GM12865 (cell line): ENCODE measurements around the gene NUMA1.

Source experiments
- DNase-seq: peaks from one replicate; pipeline ENCODE4 v3.0.0; 2010; ENCODE audit warnings: low read depth
- H3K4me3 ChIP-seq: 2 replicates; pipeline ENCODE4 v1.5.1; 2011; ENCODE audit warnings: mild to moderate bottlenecking, low read depth, low read length, control low read depth
- CTCF ChIP-seq: IDR thresholded peaks from 2 replicates; pipeline ENCODE4 v1.5.1; 2011; ENCODE audit warnings: low read length, control low read depth, low read depth, inconsistent platforms; ENCODE audit not compliant: insufficient read depth; ENCODE audit errors: missing control alignments

NUMA1 gene

DNA sequence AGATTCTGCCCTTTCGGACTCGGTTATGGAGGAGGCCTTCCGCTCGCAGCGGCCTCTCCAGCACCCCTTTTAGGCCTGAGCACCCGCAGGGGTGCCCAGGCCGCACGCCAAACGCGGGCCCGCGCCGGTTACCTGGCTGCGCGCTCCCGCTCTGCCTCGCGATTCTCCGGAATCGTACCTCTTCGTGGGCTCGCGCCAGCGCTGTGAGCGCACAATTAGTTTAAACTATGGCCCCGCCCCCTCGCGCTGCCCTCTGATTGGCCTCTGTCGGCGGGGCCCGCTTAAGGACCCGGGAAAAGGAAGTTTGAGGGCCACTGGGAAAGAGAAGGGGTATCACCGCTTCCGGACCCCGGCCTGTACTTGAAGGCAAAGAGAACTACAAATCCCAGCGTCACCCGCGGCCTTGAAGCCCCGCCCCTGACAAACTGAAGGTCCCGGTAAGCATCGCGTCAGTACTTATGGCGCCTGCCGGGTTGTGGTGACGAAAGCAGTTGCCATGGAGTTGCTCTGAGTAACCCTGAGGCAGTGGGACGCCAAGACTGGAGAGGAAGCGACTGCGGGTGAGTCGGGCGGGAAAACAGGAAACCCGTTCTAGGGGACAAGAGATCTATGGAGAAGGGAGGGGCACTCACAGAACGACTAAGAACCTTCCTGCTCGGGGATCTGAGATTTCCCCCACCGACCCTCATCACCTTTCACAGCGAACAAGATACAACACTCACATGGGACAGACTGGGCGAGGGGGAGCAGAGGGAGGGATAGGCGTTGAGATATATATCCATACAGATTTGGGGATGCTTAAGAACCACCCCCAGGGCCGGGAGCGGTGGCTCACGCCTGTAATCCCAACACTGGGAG lies at the start of gene NUMA1, which contains the start of gene LRRC51:
Gene NUMA1 (minus strand): TSS at position 217 of the 858 bp plus-strand sequence. CDS start 44,599 bp downstream, outside the sequence.
Gene LRRC51 (plus strand): TSS at position 525 of the 858 bp plus-strand sequence. CDS start 8,234 bp downstream, outside the sequence.
- H3K4me3 ChIP-seq: peak within 1 kb of the TSS; percentile 88
- TF ChIP-seq CTCF: no peak
- DNase-seq: peak; percentile 100

DNA sequence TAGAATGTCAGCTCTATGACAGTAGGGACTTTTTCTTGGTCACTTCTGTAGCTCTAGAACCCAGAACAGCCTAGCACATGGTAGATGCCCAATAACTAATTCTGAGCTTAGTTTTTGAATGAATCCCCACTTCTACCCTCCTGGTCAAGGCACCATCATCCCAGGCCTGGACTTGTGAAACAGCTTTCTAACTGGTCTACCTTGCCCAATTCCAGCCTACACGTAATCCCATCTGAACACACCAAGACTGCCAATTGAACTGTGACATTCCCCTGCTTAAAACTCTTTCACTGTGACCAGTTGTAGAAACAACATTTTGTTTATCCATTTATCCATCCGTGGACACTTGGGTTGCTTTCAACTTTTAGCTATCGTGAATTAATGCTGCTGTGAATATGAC lies 49.0 kb upstream of the NUMA1 start:
- H3K4me3 ChIP-seq: no peak overlapping the region
- DNase-seq: no peak
- TF ChIP-seq CTCF: no peak

- DNase-seq: no peak
- H3K4me3 ChIP-seq: no peak overlapping the region
- no peak for TF ChIP-seq CTCF
Observed at GRCh38 chr11:72127923-72128322, 47.6 kb upstream of the NUMA1 start.

DNA sequence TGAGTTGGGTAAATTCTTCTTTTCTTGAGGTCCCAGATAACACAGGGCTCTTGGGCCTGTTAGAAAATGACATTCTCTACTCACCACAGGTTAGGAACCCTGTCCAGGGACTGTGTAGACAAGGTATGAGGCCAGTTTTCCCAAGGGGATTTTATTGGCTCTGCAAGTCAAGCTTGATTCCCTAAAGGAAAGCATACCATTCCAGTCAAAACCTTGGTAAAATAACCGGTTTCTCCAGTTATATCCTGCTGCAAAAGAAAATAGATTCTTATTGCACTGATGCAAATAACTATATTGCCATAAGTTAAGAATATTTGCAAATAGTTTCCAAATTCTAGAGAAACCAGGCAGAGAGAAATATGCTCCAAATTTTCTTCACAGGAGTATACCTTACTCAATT lies 45.6 kb upstream of the NUMA1 start:
- no peak for DNase-seq
- H3K4me3 ChIP-seq: no peak overlapping the region
- no peak for TF ChIP-seq CTCF

GRCh38 chr11:72124046-72124445 lies 43.7 kb upstream of the NUMA1 start:
- DNase-seq: no peak
- no peak overlapping the region for H3K4me3 ChIP-seq
- TF ChIP-seq CTCF: no peak

GRCh38 chr11:72123117-72123653 lies 42.8 kb upstream of the NUMA1 start:
- TF ChIP-seq CTCF: no peak
- no peak overlapping the region for H3K4me3 ChIP-seq
- DNase-seq: no peak
